ENCODE measurements around the gene PSMB8. TPM values are rescaled to one million over a fixed set of nuclear protein-coding genes. Genes with fewer than 3 reads are reported as not detected.

PSMB8 gene
- total RNA-seq, 2 experiments from 2014 or later = 142 to 216 TPM

DNA sequence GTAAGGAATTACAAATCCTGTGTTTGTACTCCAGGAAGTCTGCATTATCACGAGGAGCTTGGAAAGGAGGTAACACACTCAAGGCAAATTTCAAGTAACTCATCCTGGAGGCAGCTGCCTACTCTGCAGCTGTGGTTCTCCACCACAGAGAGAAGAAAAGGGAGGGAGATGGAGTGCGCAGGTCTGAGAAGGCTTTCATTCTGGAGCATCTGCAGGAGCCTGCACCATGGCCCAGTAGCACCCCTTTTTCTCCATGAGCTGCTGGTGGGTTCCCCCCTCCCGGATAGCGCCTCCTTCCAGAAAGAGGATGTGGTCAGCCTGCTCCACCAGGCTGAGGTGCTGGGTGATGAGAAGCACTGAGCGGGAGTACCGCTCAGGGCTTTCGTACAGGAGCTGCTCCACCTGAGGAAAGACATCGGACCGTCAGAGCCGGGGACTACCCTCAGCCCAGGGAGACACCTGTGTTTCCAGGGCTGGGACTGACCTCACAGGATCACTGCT is 1.6 kb upstream of the PSMB8 start:
- Histone ChIP-seq H4K20me1 (ENCODE audit: insufficient read depth, low read length) (no peaks in the 10 kb centered on the region), H3K79me2 (ENCODE audit: insufficient read depth, low read depth, low read length) (peaks cover 42% of the 10 kb centered on the region), H3K27ac (ENCODE audit: low read depth, low read length, poor library complexity, severe bottlenecking) (peak overlapping the region; percentile 88), H3K9me2 (ENCODE audit: insufficient read depth, low read length) (no peaks in the 10 kb centered on the region), H3K36me3 (ENCODE audit: insufficient read depth, low read length) (peaks cover 78% of the 10 kb centered on the region), H3K9me3 (ENCODE audit: low read length) (no peaks in the 10 kb centered on the region), H3K4me3 (ENCODE audit: low read depth, low read length, poor library complexity, severe bottlenecking) (peak overlapping the region; percentile 77), H3K4me1 (ENCODE audit: insufficient read depth, low read length, poor library complexity, severe bottlenecking) (peaks cover 53% of the 10 kb centered on the region), H3K4me2 (ENCODE audit: low read length) (peak overlapping the region; percentile 90), H2AFZ (ENCODE audit: low read length) (no peak overlapping the region)
- POLR2A ChIA-PET = interaction anchor here (0.6 to 3.7 kb wide), 13 partner anchors 11 to 315 kb away, joined by 3 to 88 read pairs (median 4); partner anchors contain the start of genes HLA-DPA1, HLA-DRB5, PSMB9 and TAP1
- peak; percentile 60 for DNase-seq (ENCODE audit: low spot score)
- CTCF ChIA-PET (ENCODE audit: unreplicated experiment) = interaction anchor here (1.0 to 1.9 kb wide), 3 partner anchors 8 to 22 kb away, joined by 4 to 6 read pairs (median 6); partner anchors contain the start of genes PSMB9 and TAP1
- intact Hi-C loops (cut with micrococcal nuclease; ENCODE audit: unreplicated experiment) = loop anchor here (2.0 kb wide), 2 partner anchors 29 to 99 kb away; partner anchors contain the start of gene HLA-DOB
- no TSS peak for BruUV-seq (replicated peaks)
- TF ChIP-seq EZH2phosphoT487 (IDR thresholded peaks at IDR 0.05; ENCODE audit: borderline replicate concordance, low read depth, low read length) = no peak
- TF ChIP-seq, protein P1, sequence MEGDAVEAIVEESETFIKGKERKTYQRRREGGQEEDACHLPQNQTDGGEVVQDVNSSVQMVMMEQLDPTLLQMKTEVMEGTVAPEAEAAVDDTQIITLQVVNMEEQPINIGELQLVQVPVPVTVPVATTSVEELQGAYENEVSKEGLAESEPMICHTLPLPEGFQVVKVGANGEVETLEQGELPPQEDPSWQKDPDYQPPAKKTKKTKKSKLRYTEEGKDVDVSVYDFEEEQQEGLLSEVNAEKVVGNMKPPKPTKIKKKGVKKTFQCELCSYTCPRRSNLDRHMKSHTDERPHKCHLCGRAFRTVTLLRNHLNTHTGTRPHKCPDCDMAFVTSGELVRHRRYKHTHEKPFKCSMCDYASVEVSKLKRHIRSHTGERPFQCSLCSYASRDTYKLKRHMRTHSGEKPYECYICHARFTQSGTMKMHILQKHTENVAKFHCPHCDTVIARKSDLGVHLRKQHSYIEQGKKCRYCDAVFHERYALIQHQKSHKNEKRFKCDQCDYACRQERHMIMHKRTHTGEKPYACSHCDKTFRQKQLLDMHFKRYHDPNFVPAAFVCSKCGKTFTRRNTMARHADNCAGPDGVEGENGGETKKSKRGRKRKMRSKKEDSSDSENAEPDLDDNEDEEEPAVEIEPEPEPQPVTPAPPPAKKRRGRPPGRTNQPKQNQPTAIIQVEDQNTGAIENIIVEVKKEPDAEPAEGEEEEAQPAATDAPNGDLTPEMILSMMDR (conservative IDR thresholded peaks at IDR 0.05; ENCODE audit: low read length) = no peak

DNA sequence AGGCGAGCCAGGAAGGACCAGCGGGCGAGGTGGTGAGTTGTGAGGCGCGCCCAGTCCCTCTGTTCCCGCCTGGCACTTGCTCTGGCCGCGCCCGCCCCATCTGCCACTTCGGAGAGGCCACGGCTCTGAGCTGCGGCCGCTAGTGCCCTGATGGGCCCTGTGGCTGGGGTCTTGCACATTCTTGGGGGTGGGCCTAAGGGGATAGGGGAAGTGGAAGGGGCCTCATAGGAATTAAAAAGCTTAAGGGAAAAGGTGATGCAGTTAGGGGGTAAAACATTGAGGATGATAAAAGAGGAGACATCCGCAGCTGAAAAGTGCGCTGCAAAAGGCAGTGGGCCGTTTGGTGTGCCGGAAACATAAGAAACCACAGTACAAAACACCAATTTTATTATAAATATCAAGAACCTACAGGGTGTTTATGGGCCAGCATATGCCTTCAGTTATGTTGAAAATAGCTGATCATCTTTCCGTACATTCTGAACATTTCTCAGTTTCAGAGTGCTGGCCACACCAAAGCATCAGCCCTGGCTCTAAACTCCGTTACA is 1.1 kb upstream of the PSMB8 start:
- TF ChIP-seq EZH2phosphoT487 (IDR thresholded peaks at IDR 0.05; ENCODE audit: borderline replicate concordance, low read depth, low read length) = no peak
- TF ChIP-seq, protein P1 (conservative IDR thresholded peaks at IDR 0.05; ENCODE audit: low read length) = no peak
- H3K4me2 ChIP-seq (ENCODE audit: low read length) = peak overlapping the region; percentile 90
- intact Hi-C loops (cut with micrococcal nuclease; ENCODE audit: unreplicated experiment) = loop anchor here (1.0 to 5.0 kb wide), 5 partner anchors 9 to 127 kb away; partner anchors contain the start of genes HLA-DOB and PSMB9
- POLR2A ChIA-PET = interaction anchor here (0.6 to 3.7 kb wide), 13 partner anchors 12 to 315 kb away, joined by 3 to 88 read pairs (median 4); partner anchors contain the start of genes HLA-DPA1, HLA-DRB5, PSMB9 and TAP1
- no peak overlapping the region for H2AFZ ChIP-seq (ENCODE audit: low read length)
- peak overlapping the region; percentile 88 for H3K27ac ChIP-seq (ENCODE audit: low read depth, low read length, poor library complexity, severe bottlenecking)
- peaks cover 42% of the 10 kb centered on the region for H3K79me2 ChIP-seq (ENCODE audit: insufficient read depth, low read depth, low read length)
- no peaks in the 10 kb centered on the region for H4K20me1 ChIP-seq (ENCODE audit: insufficient read depth, low read length)
- DNase-seq (ENCODE audit: low spot score) = no peak
- H3K9me3 ChIP-seq (ENCODE audit: low read length) = no peaks in the 10 kb centered on the region
- CTCF ChIA-PET (ENCODE audit: unreplicated experiment) = interaction anchor here (0.6 to 1.9 kb wide), 4 partner anchors 9 to 103 kb away, joined by 4 to 6 read pairs (median 6); partner anchors contain the start of genes PSMB9 and TAP1
- peaks cover 78% of the 10 kb centered on the region for H3K36me3 ChIP-seq (ENCODE audit: insufficient read depth, low read length)
- TSS peak; percentile 88 for BruUV-seq (replicated peaks)
- H3K4me1 ChIP-seq (ENCODE audit: insufficient read depth, low read length, poor library complexity, severe bottlenecking) = peaks cover 55% of the 10 kb centered on the region
- H3K9me2 ChIP-seq (ENCODE audit: insufficient read depth, low read length) = no peaks in the 10 kb centered on the region
- H3K4me3 ChIP-seq (ENCODE audit: low read depth, low read length, poor library complexity, severe bottlenecking) = peak overlapping the region; percentile 77
